ENCODE data around the gene C5. TPM values are rescaled to one million over a fixed set of nuclear protein-coding genes. Genes with fewer than 3 reads are reported as not detected.

C5 gene
- total RNA-seq, 4 donors from 2014 or later: 3.2 to 13.2 (median 6.8) TPM

- Histone ChIP-seq H3K9me3 (no peaks in the 10 kb centered on the region), H3K27me3 (no peaks in the 10 kb centered on the region), H3K36me3 (peaks cover 13% of the 10 kb centered on the region), H3K4me3 (no peak overlapping the region), H3K4me1 (peaks cover 8% of the 10 kb centered on the region), H3K27ac (no peak overlapping the region)
- DNase-seq (ENCODE audit: low spot score in 2 of 2): no peak
- TF ChIP-seq CTCF (IDR thresholded peaks at IDR 0.05): no peak
- no peak for TF ChIP-seq EP300 (IDR thresholded peaks at IDR 0.05)
- no peak for TF ChIP-seq POLR2A (IDR thresholded peaks at IDR 0.05)
- TF ChIP-seq POLR2AphosphoS5 (IDR thresholded peaks at IDR 0.05): no peak
- 96% methylated on average over 3 of the region's 3 CpGs for WGBS
Measured at GRCh38 chr9:120961936-120962335, 88.1 kb downstream of the C5 start.

GRCh38 chr9:120960001-120960400 is 90.1 kb downstream of the C5 start:
- no peak for TF ChIP-seq POLR2AphosphoS5 (IDR thresholded peaks at IDR 0.05)
- no peak for TF ChIP-seq CTCF (IDR thresholded peaks at IDR 0.05)
- no peak for TF ChIP-seq EP300 (IDR thresholded peaks at IDR 0.05)
- no peak for TF ChIP-seq POLR2A (IDR thresholded peaks at IDR 0.05)
- 70% methylated on average over 1 of the region's 1 CpG for WGBS

GRCh38 chr9:120956862-120957261 is 93.2 kb downstream of the C5 start:
- WGBS: 90% methylated on average over 3 of the region's 3 CpGs
- peaks cover 10% of the 10 kb centered on the region for H3K36me3 ChIP-seq
- TF ChIP-seq CTCF (IDR thresholded peaks at IDR 0.05) (no peak), POLR2A (IDR thresholded peaks at IDR 0.05) (no peak), POLR2AphosphoS5 (IDR thresholded peaks at IDR 0.05) (no peak), EP300 (IDR thresholded peaks at IDR 0.05) (no peak)
- H3K9me3 ChIP-seq: no peaks in the 10 kb centered on the region
- H3K4me3 ChIP-seq: no peak overlapping the region
- H3K27ac ChIP-seq: no peak overlapping the region
- no peak for DNase-seq (ENCODE audit: low spot score in 2 of 2)
- no peaks in the 10 kb centered on the region for H3K4me1 ChIP-seq
- no peaks in the 10 kb centered on the region for H3K27me3 ChIP-seq

More at GRCh38 chr9:120960001-120960400, 90.1 kb downstream of the C5 start:
- Histone ChIP-seq H3K36me3 (peaks cover 13% of the 10 kb centered on the region), H3K9me3 (no peaks in the 10 kb centered on the region), H3K27me3 (no peaks in the 10 kb centered on the region), H3K27ac (no peak overlapping the region), H3K4me1 (no peaks in the 10 kb centered on the region), H3K4me3 (no peak overlapping the region)
- no peak for DNase-seq (ENCODE audit: low spot score in 2 of 2)

GRCh38 chr9:120951960-120952618 is 98.0 kb downstream of the C5 start:
- 92% methylated on average over 9 of the region's 9 CpGs for WGBS
- no peak for DNase-seq (ENCODE audit: low spot score in 2 of 2)
- Histone ChIP-seq H3K4me3 (no peak overlapping the region), H3K9me3 (no peaks in the 10 kb centered on the region), H3K27ac (no peak overlapping the region), H3K4me1 (no peaks in the 10 kb centered on the region), H3K27me3 (no peaks in the 10 kb centered on the region), H3K36me3 (no peaks in the 10 kb centered on the region)
- TF ChIP-seq POLR2A (IDR thresholded peaks at IDR 0.05) (no peak), EP300 (IDR thresholded peaks at IDR 0.05) (no peak), POLR2AphosphoS5 (IDR thresholded peaks at IDR 0.05) (no peak), CTCF (IDR thresholded peaks at IDR 0.05) (no peak)

- Histone ChIP-seq H3K9me3 (no peaks in the 10 kb centered on the region), H3K4me1 (no peaks in the 10 kb centered on the region), H3K27me3 (no peaks in the 10 kb centered on the region), H3K4me3 (no peak overlapping the region), H3K36me3 (no peaks in the 10 kb centered on the region), H3K27ac (no peak overlapping the region)
- WGBS: 73% methylated on average over 8 of the region's 8 CpGs
- no peak for TF ChIP-seq CTCF (IDR thresholded peaks at IDR 0.05)
- no peak for TF ChIP-seq POLR2A (IDR thresholded peaks at IDR 0.05)
- TF ChIP-seq EP300 (IDR thresholded peaks at IDR 0.05): no peak
- TF ChIP-seq POLR2AphosphoS5 (IDR thresholded peaks at IDR 0.05): no peak
- no peak for DNase-seq (ENCODE audit: low spot score in 2 of 2)
Measured at GRCh38 chr9:120950421-120951388, 99.4 kb downstream of the C5 start.
